Activated CD8-positive, alpha-beta T cell treated with anti-CD3 and anti-CD28 coated beads for 36 hours (primary cell): Measurements from ENCODE around the gene STK11. TPM values are rescaled to one million over a fixed set of nuclear protein-coding genes. Genes with fewer than 3 reads are reported as not detected.

Experiments used
- ATAC-seq: fragments of 200-7000 bp; cut with Tn5 transposase; one replicate; pipeline ENCODE4 v1.10.0; 2021; ENCODE audit warnings: mild to moderate bottlenecking, moderate library complexity
- CTCF ChIA-PET: fragments of 350-600 bp; sonication (Branson Sonifier 250); formaldehyde crosslinking; loops from one replicate; lab custom pipeline; 2021; ENCODE audit warnings: antibody characterized with exemption; lab: Charles Lee
- POLR2A ChIA-PET: fragments of 350-600 bp; sonication (Branson Sonifier 250); formaldehyde crosslinking; loops from one replicate; lab custom pipeline; 2021; ENCODE audit warnings: antibody characterized with exemption; lab: Charles Lee
- DNase-seq: peaks from one replicate; pipeline ENCODE4 v3.0.0-alpha.2; 2020
- H3K27ac Mint-ChIP-seq: one replicate; pipeline ENCODE4 v1.8.0; 2021; ENCODE audit warnings: mild to moderate bottlenecking, mixed read lengths
- H3K27me3 Mint-ChIP-seq: one replicate; pipeline ENCODE4 v1.8.0; 2021; ENCODE audit warnings: mixed read lengths
- H3K36me3 Mint-ChIP-seq: one replicate; pipeline ENCODE4 v1.8.0; 2021; ENCODE audit warnings: low read depth, mixed read lengths
- H3K4me1 Mint-ChIP-seq: one replicate; pipeline ENCODE4 v1.8.0; 2021; ENCODE audit warnings: low read depth, mixed read lengths
- H3K4me3 Mint-ChIP-seq: one replicate; pipeline ENCODE4 v1.8.0; 2021; ENCODE audit warnings: mild to moderate bottlenecking, moderate library complexity, mixed read lengths
- H3K9me3 Mint-ChIP-seq: one replicate; pipeline ENCODE4 v1.8.0; 2021; ENCODE audit warnings: mixed read lengths
- intact Hi-C: fragments of 100-400 bp; cut with micrococcal nuclease; formaldehyde crosslinking; loops from one replicate; pipeline ENCODE4 v1.10.0; 2022
- total RNA-seq, 2 experiments: library from RNA; stranded (reverse); gene quantifications; one replicate each; pipeline ENCODE4 v1.2.3, GENCODE V29; 2021
- TF ChIP-seq, protein P1 (sequence below): fragments of 200-600 bp; IDR thresholded peaks from one replicate; pipeline ENCODE4 v1.8.0; 2022; ENCODE audit warnings: antibody characterized with exemption, mild to moderate bottlenecking

The STK11 gene
- total RNA-seq, 2 experiments from 2014 or later: 55.1 to 58.0 TPM

DNA sequence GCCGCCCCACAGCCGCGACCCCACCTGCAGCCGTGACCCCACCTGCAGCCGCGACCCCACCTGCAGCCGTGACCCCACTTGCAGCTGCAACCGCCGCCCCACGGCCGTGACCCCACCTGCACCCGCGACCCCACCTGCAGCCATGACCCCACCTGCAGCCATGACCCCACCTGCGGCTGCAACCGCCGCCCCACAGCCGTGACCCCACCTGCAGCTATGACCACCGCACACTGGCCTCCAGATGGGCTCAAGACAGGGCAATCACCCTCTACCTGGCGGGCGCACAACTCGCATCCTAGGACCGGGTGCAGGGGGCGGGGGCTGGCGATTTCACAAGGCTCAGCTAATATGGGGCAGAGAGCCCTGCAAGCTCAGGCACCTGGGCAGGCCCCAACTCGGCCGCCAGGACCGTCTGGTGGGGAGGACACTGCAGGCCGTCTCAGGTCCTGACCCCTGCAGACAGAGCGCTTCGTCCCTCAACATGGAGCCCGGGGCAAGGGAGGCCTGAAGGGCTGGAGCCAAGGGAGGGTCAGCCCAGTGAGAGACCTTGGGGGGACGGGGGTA lies 46.6 kb upstream of the STK11 start:
- TF ChIP-seq, protein P1, sequence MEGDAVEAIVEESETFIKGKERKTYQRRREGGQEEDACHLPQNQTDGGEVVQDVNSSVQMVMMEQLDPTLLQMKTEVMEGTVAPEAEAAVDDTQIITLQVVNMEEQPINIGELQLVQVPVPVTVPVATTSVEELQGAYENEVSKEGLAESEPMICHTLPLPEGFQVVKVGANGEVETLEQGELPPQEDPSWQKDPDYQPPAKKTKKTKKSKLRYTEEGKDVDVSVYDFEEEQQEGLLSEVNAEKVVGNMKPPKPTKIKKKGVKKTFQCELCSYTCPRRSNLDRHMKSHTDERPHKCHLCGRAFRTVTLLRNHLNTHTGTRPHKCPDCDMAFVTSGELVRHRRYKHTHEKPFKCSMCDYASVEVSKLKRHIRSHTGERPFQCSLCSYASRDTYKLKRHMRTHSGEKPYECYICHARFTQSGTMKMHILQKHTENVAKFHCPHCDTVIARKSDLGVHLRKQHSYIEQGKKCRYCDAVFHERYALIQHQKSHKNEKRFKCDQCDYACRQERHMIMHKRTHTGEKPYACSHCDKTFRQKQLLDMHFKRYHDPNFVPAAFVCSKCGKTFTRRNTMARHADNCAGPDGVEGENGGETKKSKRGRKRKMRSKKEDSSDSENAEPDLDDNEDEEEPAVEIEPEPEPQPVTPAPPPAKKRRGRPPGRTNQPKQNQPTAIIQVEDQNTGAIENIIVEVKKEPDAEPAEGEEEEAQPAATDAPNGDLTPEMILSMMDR: no peak
- no peak overlapping the region for H3K27ac Mint-ChIP-seq
- POLR2A ChIA-PET: no interaction called here
- intact Hi-C loops: no loop called here
- H3K9me3 Mint-ChIP-seq: no peaks in the 10 kb centered on the region
- no peak for DNase-seq
- H3K4me3 Mint-ChIP-seq: no peak overlapping the region
- CTCF ChIA-PET: no interaction called here
- no peaks in the 10 kb centered on the region for H3K36me3 Mint-ChIP-seq
- no peak for ATAC-seq
- H3K27me3 Mint-ChIP-seq: no peaks in the 10 kb centered on the region
- peaks cover 4% of the 10 kb centered on the region for H3K4me1 Mint-ChIP-seq

DNA sequence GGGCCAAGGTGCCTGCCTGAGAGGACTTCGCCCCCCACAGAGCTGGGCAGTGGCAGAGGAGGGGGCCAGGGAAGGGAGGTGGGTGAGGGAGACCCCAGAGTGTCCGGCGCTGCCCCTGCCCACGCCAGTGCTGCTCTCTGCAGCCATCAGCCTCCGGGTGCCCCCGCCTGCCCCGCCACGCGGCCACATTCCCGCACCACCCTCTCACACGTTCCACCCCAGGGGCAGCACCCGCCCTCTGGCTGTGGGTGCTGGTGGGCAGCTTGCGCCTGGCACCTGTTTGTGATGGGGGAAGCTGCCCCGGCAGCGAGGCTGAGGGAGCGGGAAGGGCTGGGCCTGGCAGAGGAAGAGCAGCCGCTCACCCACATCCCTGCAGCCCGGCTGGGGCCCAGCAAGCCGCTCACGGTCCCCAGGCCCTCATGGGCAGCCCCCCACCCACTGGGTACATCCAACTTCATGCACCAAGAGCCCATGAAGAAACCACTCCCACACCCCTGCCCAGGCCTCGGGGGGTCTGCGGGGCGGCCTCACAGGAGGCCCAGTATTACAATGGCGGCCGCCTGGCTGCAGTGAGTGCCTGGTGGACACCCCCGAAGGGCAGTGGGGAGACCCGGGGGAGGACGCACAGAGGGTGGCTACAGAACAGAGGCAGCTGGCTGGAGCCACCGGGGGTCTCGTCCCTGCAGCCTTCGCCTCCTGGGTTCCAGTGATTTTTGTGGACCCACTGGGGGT lies 45.5 kb upstream of the STK11 start:
- TF ChIP-seq, protein P1: no peak
- Mint-ChIP-seq H3K36me3 (no peaks in the 10 kb centered on the region), H3K4me1 (peaks cover 4% of the 10 kb centered on the region), H3K4me3 (no peak overlapping the region), H3K27ac (no peak overlapping the region), H3K9me3 (no peaks in the 10 kb centered on the region), H3K27me3 (no peaks in the 10 kb centered on the region)
- intact Hi-C loops: no loop called here
- CTCF ChIA-PET: no interaction called here
- POLR2A ChIA-PET: no interaction called here
- DNase-seq: no peak
- ATAC-seq: no peak

DNA sequence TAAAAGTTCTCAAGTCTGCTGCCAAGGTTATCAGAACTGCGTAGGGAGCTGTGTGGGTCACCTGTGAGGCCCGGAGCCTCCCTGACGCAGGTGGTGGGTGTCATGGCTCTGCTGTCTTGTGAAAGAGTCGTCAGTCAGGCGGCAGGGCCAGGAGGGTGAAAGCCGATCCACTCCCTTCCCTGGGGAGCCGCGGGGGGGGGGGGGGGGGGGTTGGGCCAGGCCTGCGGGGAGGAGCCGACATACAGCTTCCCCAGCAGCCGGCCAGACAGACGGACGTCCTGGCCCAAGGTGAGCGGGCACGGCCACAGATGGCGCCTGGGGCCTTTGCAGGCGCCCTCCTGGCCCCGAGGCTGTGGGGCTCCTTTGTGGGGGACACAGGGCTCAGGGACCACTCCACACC lies 43.9 kb upstream of the STK11 start:
- intact Hi-C loops: no loop called here
- no peak overlapping the region for H3K4me3 Mint-ChIP-seq

DNA sequence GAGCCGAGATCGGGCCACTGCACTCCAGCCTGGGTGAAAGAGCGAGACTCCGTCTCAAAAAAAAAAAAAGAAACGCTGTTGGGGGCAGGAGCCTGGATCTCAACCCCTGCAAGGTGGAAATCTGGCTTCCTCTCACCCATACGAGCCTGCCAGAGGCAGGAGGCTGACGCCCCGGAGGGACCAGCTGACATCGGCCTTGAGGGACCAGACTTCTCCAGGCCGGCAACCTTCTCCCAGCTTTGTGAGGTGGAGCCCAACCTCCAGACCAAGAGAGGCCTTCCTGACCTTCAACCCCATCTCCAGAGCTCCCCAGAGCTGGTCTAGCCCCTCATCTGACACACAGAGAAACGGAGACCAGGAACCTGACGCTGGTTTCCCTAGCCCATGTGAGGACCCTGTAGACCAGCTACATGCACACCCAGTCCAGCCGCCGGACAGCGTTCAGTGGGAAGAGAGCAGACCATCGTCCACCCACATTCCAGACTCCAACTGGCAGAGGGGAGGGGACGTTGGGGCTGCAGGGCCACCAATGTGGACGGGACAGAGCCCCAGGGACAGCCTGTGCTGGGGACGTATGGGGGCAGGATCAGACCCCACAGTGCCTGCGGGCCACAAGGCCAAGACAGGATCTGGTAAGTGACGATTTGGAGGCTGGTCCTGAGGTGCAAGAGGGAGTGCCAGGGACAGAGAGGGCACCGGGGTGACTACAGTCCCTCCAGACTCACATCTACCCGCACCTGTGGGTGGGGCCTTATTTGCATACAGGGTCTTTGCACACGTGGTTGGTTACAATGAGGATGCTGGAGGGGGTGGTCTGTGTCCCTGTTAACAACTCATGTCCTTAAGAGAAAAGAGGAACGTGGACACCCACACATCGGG lies 42.9 kb upstream of the STK11 start:
- Mint-ChIP-seq H3K27ac (no peak overlapping the region), H3K4me3 (no peak overlapping the region), H3K4me1 (peaks cover 4% of the 10 kb centered on the region), H3K9me3 (no peaks in the 10 kb centered on the region), H3K36me3 (no peaks in the 10 kb centered on the region), H3K27me3 (no peaks in the 10 kb centered on the region)
- ChIA-PET POLR2A (interaction anchor here (1.2 kb wide), 1 partner anchor 12 kb away, joined by 4 read pairs; the partner anchor contains the start of gene SBNO2), CTCF (interaction anchor here (1.5 kb wide), 1 partner anchor 78 kb away, joined by 4 read pairs; the partner anchor contains the start of gene ATP5F1D)
- ATAC-seq (no peak), DNase-seq (no peak)
- TF ChIP-seq, protein P1: no peak
- intact Hi-C loops: no loop called here

More for the DNA sequence above, 43.9 kb upstream of the STK11 start:
- POLR2A ChIA-PET: interaction anchor here (1.2 to 1.4 kb wide), 2 partner anchors 13 to 31 kb away, joined by 3 to 4 read pairs; partner anchors contain the start of gene SBNO2
- CTCF ChIA-PET: interaction anchor here (1.5 kb wide), 1 partner anchor 79 kb away, joined by 4 read pairs; the partner anchor contains the start of gene ATP5F1D
- DNase-seq (no peak), ATAC-seq (no peak)
- no peaks in the 10 kb centered on the region for H3K27me3 Mint-ChIP-seq
- H3K36me3 Mint-ChIP-seq: no peaks in the 10 kb centered on the region
- H3K27ac Mint-ChIP-seq: no peak overlapping the region
- H3K9me3 Mint-ChIP-seq: no peaks in the 10 kb centered on the region
- TF ChIP-seq, protein P1: no peak
- H3K4me1 Mint-ChIP-seq: peaks cover 4% of the 10 kb centered on the region
